Ishikawa (cell line): Measurements from ENCODE around the gene HBM.
"Not testable (repeated sequence)": the region's sequence is repeated elsewhere in the genome, so short reads cannot be mapped to it uniquely, and the experiment has no call there.

ENCODE experiments used
- CEBPB ChIP-seq: IDR thresholded peaks from 2 replicates; pipeline ENCODE4 v1.6.1; 2012
- USF1 ChIP-seq: IDR thresholded peaks from 2 replicates; pipeline ENCODE4 v1.6.1; 2012
- TF ChIP-seq, protein P1 (sequence below): IDR thresholded peaks from 2 replicates; pipeline ENCODE4 v1.6.1; 2012; ENCODE audit warnings: low read depth, mild to moderate bottlenecking

DNA sequence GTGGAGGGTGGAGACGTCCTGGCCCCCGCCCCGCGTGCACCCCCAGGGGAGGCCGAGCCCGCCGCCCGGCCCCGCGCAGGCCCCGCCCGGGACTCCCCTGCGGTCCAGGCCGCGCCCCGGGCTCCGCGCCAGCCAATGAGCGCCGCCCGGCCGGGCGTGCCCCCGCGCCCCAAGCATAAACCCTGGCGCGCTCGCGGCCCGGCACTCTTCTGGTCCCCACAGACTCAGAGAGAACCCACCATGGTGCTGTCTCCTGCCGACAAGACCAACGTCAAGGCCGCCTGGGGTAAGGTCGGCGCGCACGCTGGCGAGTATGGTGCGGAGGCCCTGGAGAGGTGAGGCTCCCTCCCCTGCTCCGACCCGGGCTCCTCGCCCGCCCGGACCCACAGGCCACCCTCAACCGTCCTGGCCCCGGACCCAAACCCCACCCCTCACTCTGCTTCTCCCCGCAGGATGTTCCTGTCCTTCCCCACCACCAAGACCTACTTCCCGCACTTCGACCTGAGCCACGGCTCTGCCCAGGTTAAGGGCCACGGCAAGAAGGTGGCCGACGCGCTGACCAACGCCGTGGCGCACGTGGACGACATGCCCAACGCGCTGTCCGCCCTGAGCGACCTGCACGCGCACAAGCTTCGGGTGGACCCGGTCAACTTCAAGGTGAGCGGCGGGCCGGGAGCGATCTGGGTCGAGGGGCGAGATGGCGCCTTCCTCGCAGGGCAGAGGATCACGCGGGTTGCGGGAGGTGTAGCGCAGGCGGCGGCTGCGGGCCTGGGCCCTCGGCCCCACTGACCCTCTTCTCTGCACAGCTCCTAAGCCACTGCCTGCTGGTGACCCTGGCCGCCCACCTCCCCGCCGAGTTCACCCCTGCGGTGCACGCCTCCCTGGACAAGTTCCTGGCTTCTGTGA is 11.0 kb downstream of the HBM start, which contains the start of gene HBA1:
- TF ChIP-seq CEBPB, USF1: not testable (repeated sequence)
- TF ChIP-seq, protein P1, sequence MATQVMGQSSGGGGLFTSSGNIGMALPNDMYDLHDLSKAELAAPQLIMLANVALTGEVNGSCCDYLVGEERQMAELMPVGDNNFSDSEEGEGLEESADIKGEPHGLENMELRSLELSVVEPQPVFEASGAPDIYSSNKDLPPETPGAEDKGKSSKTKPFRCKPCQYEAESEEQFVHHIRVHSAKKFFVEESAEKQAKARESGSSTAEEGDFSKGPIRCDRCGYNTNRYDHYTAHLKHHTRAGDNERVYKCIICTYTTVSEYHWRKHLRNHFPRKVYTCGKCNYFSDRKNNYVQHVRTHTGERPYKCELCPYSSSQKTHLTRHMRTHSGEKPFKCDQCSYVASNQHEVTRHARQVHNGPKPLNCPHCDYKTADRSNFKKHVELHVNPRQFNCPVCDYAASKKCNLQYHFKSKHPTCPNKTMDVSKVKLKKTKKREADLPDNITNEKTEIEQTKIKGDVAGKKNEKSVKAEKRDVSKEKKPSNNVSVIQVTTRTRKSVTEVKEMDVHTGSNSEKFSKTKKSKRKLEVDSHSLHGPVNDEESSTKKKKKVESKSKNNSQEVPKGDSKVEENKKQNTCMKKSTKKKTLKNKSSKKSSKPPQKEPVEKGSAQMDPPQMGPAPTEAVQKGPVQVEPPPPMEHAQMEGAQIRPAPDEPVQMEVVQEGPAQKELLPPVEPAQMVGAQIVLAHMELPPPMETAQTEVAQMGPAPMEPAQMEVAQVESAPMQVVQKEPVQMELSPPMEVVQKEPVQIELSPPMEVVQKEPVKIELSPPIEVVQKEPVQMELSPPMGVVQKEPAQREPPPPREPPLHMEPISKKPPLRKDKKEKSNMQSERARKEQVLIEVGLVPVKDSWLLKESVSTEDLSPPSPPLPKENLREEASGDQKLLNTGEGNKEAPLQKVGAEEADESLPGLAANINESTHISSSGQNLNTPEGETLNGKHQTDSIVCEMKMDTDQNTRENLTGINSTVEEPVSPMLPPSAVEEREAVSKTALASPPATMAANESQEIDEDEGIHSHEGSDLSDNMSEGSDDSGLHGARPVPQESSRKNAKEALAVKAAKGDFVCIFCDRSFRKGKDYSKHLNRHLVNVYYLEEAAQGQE = not testable (repeated sequence)
